DOHH2 (cell line): ENCODE measurements around the gene QSOX2.

Experiments
- H3F3A ChIP-seq: fragments of 200-600 bp; sonication (generic), shearing (Covaris generic); 2 replicates; pipeline ENCODE4 v1.6.0; 2016; ENCODE audit warnings: antibody characterized with exemption, mild to moderate bottlenecking; ENCODE audit not compliant: control insufficient read depth, insufficient read depth
- H3K27ac ChIP-seq: fragments of 200-600 bp; sonication (generic); 2 replicates; pipeline ENCODE4 v1.5.1; 2014; ENCODE audit warnings: low read depth, mild to moderate bottlenecking, low read length, moderate library complexity
- H3K27me3 ChIP-seq: fragments of 200-600 bp; sonication (generic); 2 replicates; pipeline ENCODE4 v1.6.1; 2014; ENCODE audit warnings: mild to moderate bottlenecking, low read length, mixed read lengths; ENCODE audit not compliant: control insufficient read depth
- H3K36me3 ChIP-seq: fragments of 200-600 bp; sonication (generic); 2 replicates; pipeline ENCODE4 v1.6.1; 2014; ENCODE audit warnings: mild to moderate bottlenecking, low read length, moderate library complexity, mixed read lengths; ENCODE audit not compliant: control insufficient read depth
- H3K4me1 ChIP-seq: fragments of 200-600 bp; sonication (generic); 2 replicates; pipeline ENCODE4 v1.6.1; 2014; ENCODE audit warnings: mild to moderate bottlenecking, low read length, mixed read lengths; ENCODE audit not compliant: control insufficient read depth
- H3K4me2 ChIP-seq: fragments of 200-600 bp; sonication (generic); 2 replicates; pipeline ENCODE4 v1.6.0; 2014; ENCODE audit warnings: mild to moderate bottlenecking, low read length, moderate library complexity
- H3K4me3 ChIP-seq: fragments of 200-600 bp; sonication (generic); 2 replicates; pipeline ENCODE4 v1.5.1; 2014; ENCODE audit warnings: mild to moderate bottlenecking, low read length, mixed read lengths
- H3K79me2 ChIP-seq: fragments of 200-600 bp; sonication (generic); 2 replicates; pipeline ENCODE4 v1.6.1; 2014; ENCODE audit warnings: mild to moderate bottlenecking, low read length, mixed read lengths; ENCODE audit not compliant: control insufficient read depth
- H3K9me2 ChIP-seq: fragments of 200-600 bp; sonication (generic); replicated peaks from 2 replicates; pipeline ENCODE4 v1.6.1; 2014; ENCODE audit warnings: mild to moderate bottlenecking, low read length, mixed read lengths; ENCODE audit not compliant: control insufficient read depth
- H3K9me3 ChIP-seq: fragments of 200-600 bp; sonication (generic); 2 replicates; pipeline ENCODE4 v1.6.1; 2014; ENCODE audit warnings: antibody characterized with exemption, low read length, mixed read lengths; ENCODE audit not compliant: control insufficient read depth, insufficient read depth
- H4K20me1 ChIP-seq: fragments of 200-600 bp; sonication (generic); 2 replicates; pipeline ENCODE4 v1.6.0; 2014; ENCODE audit warnings: low read depth, mild to moderate bottlenecking, antibody characterized with exemption, low read length, moderate library complexity; ENCODE audit not compliant: control insufficient read depth, insufficient read depth
- EZH2phosphoT487 ChIP-seq: fragments of 200-600 bp; sonication (generic); IDR thresholded peaks from 2 replicates; pipeline ENCODE4 v1.6.1; 2017; ENCODE audit warnings: borderline replicate concordance, mild to moderate bottlenecking, antibody characterized with exemption, low read length, moderate library complexity, mixed read lengths
- TF ChIP-seq, protein P1 (sequence below): fragments of 200-600 bp; sonication (generic); IDR thresholded peaks from one replicate; pipeline ENCODE4 v1.5.1; 2014; ENCODE audit warnings: antibody characterized with exemption, mild to moderate bottlenecking, low read depth, low read length; ENCODE audit not compliant: poor library complexity, severe bottlenecking

Gene QSOX2

GRCh38 chr9:136235709-136236455, 9.7 kb downstream of the QSOX2 start:
- no peak for TF ChIP-seq EZH2phosphoT487
- TF ChIP-seq, protein P1, sequence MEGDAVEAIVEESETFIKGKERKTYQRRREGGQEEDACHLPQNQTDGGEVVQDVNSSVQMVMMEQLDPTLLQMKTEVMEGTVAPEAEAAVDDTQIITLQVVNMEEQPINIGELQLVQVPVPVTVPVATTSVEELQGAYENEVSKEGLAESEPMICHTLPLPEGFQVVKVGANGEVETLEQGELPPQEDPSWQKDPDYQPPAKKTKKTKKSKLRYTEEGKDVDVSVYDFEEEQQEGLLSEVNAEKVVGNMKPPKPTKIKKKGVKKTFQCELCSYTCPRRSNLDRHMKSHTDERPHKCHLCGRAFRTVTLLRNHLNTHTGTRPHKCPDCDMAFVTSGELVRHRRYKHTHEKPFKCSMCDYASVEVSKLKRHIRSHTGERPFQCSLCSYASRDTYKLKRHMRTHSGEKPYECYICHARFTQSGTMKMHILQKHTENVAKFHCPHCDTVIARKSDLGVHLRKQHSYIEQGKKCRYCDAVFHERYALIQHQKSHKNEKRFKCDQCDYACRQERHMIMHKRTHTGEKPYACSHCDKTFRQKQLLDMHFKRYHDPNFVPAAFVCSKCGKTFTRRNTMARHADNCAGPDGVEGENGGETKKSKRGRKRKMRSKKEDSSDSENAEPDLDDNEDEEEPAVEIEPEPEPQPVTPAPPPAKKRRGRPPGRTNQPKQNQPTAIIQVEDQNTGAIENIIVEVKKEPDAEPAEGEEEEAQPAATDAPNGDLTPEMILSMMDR = no peak
- peaks cover 98% of the 10 kb centered on the region for H3K79me2 ChIP-seq
- no peak overlapping the region for H3K4me3 ChIP-seq
- H3K9me2 ChIP-seq = no peaks in the 10 kb centered on the region
- peaks cover 94% of the 10 kb centered on the region for H3K36me3 ChIP-seq
- no peaks in the 10 kb centered on the region for H3K9me3 ChIP-seq
- no peak overlapping the region for H3K4me2 ChIP-seq
- peaks cover 13% of the 10 kb centered on the region for H4K20me1 ChIP-seq
- peaks cover 70% of the 10 kb centered on the region for H3K4me1 ChIP-seq
- peaks cover 12% of the 10 kb centered on the region for H3F3A ChIP-seq
- no peak overlapping the region for H3K27ac ChIP-seq
- H3K27me3 ChIP-seq = no peaks in the 10 kb centered on the region

GRCh38 chr9:136235171-136235570, 10.4 kb downstream of the QSOX2 start:
- no peak overlapping the region for H3K27ac ChIP-seq
- no peaks in the 10 kb centered on the region for H3K27me3 ChIP-seq
- TF ChIP-seq, protein P1 = no peak
- no peak for TF ChIP-seq EZH2phosphoT487
- no peak overlapping the region for H3K4me3 ChIP-seq
- H3K79me2 ChIP-seq = peaks cover 98% of the 10 kb centered on the region
- no peak overlapping the region for H3K4me2 ChIP-seq
- H3K4me1 ChIP-seq = peaks cover 70% of the 10 kb centered on the region
- H3K9me3 ChIP-seq = no peaks in the 10 kb centered on the region
- no peaks in the 10 kb centered on the region for H3K9me2 ChIP-seq
- peaks cover 13% of the 10 kb centered on the region for H4K20me1 ChIP-seq
- H3F3A ChIP-seq = peaks cover 5% of the 10 kb centered on the region
- H3K36me3 ChIP-seq = peaks cover 95% of the 10 kb centered on the region

GRCh38 chr9:136234597-136234996, 11.0 kb downstream of the QSOX2 start:
- H4K20me1 ChIP-seq = peaks cover 12% of the 10 kb centered on the region
- peaks cover 99% of the 10 kb centered on the region for H3K36me3 ChIP-seq

More at GRCh38 chr9:136234597-136234996, 11.0 kb downstream of the QSOX2 start:
- no peaks in the 10 kb centered on the region for H3K27me3 ChIP-seq
- H3K27ac ChIP-seq = no peak overlapping the region
- no peak overlapping the region for H3K4me2 ChIP-seq
- TF ChIP-seq, protein P1 = no peak
- no peak for TF ChIP-seq EZH2phosphoT487
- H3K4me3 ChIP-seq = no peak overlapping the region
- no peaks in the 10 kb centered on the region for H3K9me2 ChIP-seq
- H3K4me1 ChIP-seq = peaks cover 71% of the 10 kb centered on the region
- no peaks in the 10 kb centered on the region for H3K9me3 ChIP-seq
- peaks cover 100% of the 10 kb centered on the region for H3K79me2 ChIP-seq
- H3F3A ChIP-seq = peaks cover 2% of the 10 kb centered on the region
